Fibroblast of pulmonary artery (primary cell): Measurements from ENCODE around the gene CEP350.

Experiments
- DNase-seq: peaks from one replicate; pipeline ENCODE4 v3.0.0-alpha.2; 2010; ENCODE audit warnings: low read depth
- H3K4me3 ChIP-seq: replicated peaks from 2 replicates; pipeline ENCODE4 v1.5.1; 2011; ENCODE audit warnings: low read depth, mild to moderate bottlenecking, control low read depth, low read length, moderate library complexity
- CTCF ChIP-seq: IDR thresholded peaks from 2 replicates; pipeline ENCODE4 v1.5.1; 2011; ENCODE audit warnings: mild to moderate bottlenecking, control low read depth, low read length, inconsistent platforms; ENCODE audit errors: missing control alignments

CEP350 gene

GRCh38 chr1:179923029-179923428 is 31.6 kb upstream of the CEP350 start:
- DNase-seq, result no peak
- no peak for TF ChIP-seq CTCF
- no peak overlapping the region for H3K4me3 ChIP-seq

- no peak overlapping the region for H3K4me3 ChIP-seq
- no peak for DNase-seq
- TF ChIP-seq CTCF, result no peak
These were observed 30.3 kb upstream of the CEP350 start for GRCh38 chr1:179924268-179924667.

GRCh38 chr1:179925302-179925701 is 29.3 kb upstream of the CEP350 start:
- no peak overlapping the region for H3K4me3 ChIP-seq
- TF ChIP-seq CTCF, result no peak
- no peak for DNase-seq

- peak; percentile 68 for DNase-seq
- no peak for TF ChIP-seq CTCF
- H3K4me3 ChIP-seq, result no peak overlapping the region
These were observed 28.4 kb upstream of the CEP350 start for GRCh38 chr1:179925922-179926849.

- TF ChIP-seq CTCF, result no peak
- H3K4me3 ChIP-seq, result no peak overlapping the region
- DNase-seq, result no peak
These were observed 27.8 kb upstream of the CEP350 start for GRCh38 chr1:179926850-179927205.

GRCh38 chr1:179929955-179930798 is 24.4 kb upstream of the CEP350 start:
- H3K4me3 ChIP-seq, result no peak overlapping the region
- no peak for TF ChIP-seq CTCF
- peak; percentile 7 for DNase-seq
